ENCODE measurements around the gene IGF1R.

DNA sequence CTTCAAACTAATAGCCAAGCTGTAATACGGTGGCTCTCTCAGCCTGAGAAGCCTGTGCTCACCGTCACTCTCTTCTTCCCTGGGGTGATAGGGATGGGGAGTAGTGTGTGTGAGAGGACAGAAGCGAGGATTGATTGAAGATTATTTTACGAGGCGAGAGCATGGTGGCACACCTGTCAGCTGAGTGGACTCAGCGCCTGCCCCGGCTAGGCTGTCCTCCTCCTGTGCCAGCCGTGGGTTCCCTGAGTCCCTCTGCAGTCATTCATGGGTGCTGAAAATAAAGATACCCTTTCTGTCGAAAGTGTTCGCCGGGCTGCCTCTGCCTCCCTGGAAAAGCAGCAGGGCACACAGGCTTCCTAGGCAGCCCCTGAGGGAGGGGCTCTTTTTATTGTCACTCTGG is 235.1 kb downstream of the IGF1R start:
- no peak for TF ChIP-seq CHD2 (IDR thresholded peaks at IDR 0.05; ENCODE audit: low read length)
- no peak for TF ChIP-seq POLR2AphosphoS5 (IDR thresholded peaks at IDR 0.05; ENCODE audit: low read depth, low read length)
- TF ChIP-seq, protein P1, sequence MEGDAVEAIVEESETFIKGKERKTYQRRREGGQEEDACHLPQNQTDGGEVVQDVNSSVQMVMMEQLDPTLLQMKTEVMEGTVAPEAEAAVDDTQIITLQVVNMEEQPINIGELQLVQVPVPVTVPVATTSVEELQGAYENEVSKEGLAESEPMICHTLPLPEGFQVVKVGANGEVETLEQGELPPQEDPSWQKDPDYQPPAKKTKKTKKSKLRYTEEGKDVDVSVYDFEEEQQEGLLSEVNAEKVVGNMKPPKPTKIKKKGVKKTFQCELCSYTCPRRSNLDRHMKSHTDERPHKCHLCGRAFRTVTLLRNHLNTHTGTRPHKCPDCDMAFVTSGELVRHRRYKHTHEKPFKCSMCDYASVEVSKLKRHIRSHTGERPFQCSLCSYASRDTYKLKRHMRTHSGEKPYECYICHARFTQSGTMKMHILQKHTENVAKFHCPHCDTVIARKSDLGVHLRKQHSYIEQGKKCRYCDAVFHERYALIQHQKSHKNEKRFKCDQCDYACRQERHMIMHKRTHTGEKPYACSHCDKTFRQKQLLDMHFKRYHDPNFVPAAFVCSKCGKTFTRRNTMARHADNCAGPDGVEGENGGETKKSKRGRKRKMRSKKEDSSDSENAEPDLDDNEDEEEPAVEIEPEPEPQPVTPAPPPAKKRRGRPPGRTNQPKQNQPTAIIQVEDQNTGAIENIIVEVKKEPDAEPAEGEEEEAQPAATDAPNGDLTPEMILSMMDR (IDR thresholded peaks at IDR 0.05; ENCODE audit: control extremely low read depth in 1 of 3, insufficient read depth in 1 of 3, low read depth in 1 of 3, low read length in 3 of 3): no peak
- no peak for TF ChIP-seq POLR2A (IDR thresholded peaks at IDR 0.05; ENCODE audit: control extremely low read depth in 1 of 2, low read depth in 2 of 2, low read length in 2 of 2)
- TF ChIP-seq NRF1 (IDR thresholded peaks at IDR 0.05; ENCODE audit: low read depth, low read length): no peak
- no peak for TF ChIP-seq TAF1 (IDR thresholded peaks at IDR 0.05; ENCODE audit: low read depth, low read length)
- TF ChIP-seq KDM4A (IDR thresholded peaks at IDR 0.05; ENCODE audit: low read depth, low read length, severe bottlenecking): no peak
- TF ChIP-seq SUZ12 (IDR thresholded peaks at IDR 0.05; ENCODE audit: low read length): no peak
- no peak for TF ChIP-seq EZH2 (IDR thresholded peaks at IDR 0.05; ENCODE audit: low read depth, low read length, severe bottlenecking)
- TF ChIP-seq EP300 (IDR thresholded peaks at IDR 0.05; ENCODE audit: borderline replicate concordance in 1 of 2, low read depth in 2 of 2, low read length in 2 of 2): no peak
- TF ChIP-seq RXRA (IDR thresholded peaks at IDR 0.05; ENCODE audit: insufficient read depth, low read depth, low read length): no peak
- TF ChIP-seq SP2 (IDR thresholded peaks at IDR 0.05; ENCODE audit: low read length): no peak
- TF ChIP-seq, protein P2, sequence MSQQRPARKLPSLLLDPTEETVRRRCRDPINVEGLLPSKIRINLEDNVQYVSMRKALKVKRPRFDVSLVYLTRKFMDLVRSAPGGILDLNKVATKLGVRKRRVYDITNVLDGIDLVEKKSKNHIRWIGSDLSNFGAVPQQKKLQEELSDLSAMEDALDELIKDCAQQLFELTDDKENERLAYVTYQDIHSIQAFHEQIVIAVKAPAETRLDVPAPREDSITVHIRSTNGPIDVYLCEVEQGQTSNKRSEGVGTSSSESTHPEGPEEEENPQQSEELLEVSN (IDR thresholded peaks at IDR 0.05): no peak
